Activated T-cell treated with anti-CD3 and anti-CD28 coated beads, Interleukin-2, amount 50 U/mL, for 72 hours (primary cell): ENCODE data around the gene UPK1A. TPM values are rescaled to one million over a fixed set of nuclear protein-coding genes. Genes with fewer than 3 reads are reported as not detected.
"Not testable (repeated sequence)": the region's sequence is repeated elsewhere in the genome, so short reads cannot be mapped to it uniquely, and the experiment has no call there.

Source experiments
- ATAC-seq, 2 donors: fragments of 150-1000 bp; cut with Tn5 transposase; replicated peaks in 1 of 2; 2 replicates each; pipeline ENCODE4 v1.10.0; 2021; ENCODE audit warnings: moderate library complexity in 2 of 2, mild to moderate bottlenecking in 1 of 2
- DNase-seq, 2 donors: peaks; one replicate each; pipeline ENCODE4 v3.0.0; 2021 to 2022; ENCODE audit warnings: mixed read lengths in 1 of 2
- H3K27ac Mint-ChIP-seq: one replicate; pipeline ENCODE4 v1.8.0; 2022; ENCODE audit warnings: mild to moderate bottlenecking, moderate library complexity, mixed read lengths
- H3K27me3 Mint-ChIP-seq: one replicate; pipeline ENCODE4 v1.8.0; 2022; ENCODE audit warnings: low read depth, mixed read lengths
- H3K36me3 Mint-ChIP-seq, 2 donors: one replicate each; pipeline ENCODE4 v1.8.0; 2022; ENCODE audit warnings: mixed read lengths in 2 of 2, mild to moderate bottlenecking in 1 of 2; ENCODE audit not compliant: insufficient read depth in 2 of 2
- H3K4me1 Mint-ChIP-seq: one replicate; pipeline ENCODE4 v1.8.0; 2022; ENCODE audit warnings: low read depth, mixed read lengths
- H3K4me3 Mint-ChIP-seq, 2 donors: one replicate each; pipeline ENCODE4 v1.8.0; 2022; ENCODE audit warnings: mild to moderate bottlenecking in 2 of 2, mixed read lengths in 2 of 2, moderate library complexity in 2 of 2
- H3K9me3 Mint-ChIP-seq, 2 donors: one replicate each; pipeline ENCODE4 v1.8.0; 2022; ENCODE audit warnings: mixed read lengths in 2 of 2
- total RNA-seq, 2 donors: library from RNA; stranded (reverse); gene quantifications; one replicate each; pipeline ENCODE4 v1.2.3, GENCODE V29; 2022

The UPK1A gene
- total RNA-seq, 2 donors from 2014 or later, result 0.86 to 0.93 TPM

DNA sequence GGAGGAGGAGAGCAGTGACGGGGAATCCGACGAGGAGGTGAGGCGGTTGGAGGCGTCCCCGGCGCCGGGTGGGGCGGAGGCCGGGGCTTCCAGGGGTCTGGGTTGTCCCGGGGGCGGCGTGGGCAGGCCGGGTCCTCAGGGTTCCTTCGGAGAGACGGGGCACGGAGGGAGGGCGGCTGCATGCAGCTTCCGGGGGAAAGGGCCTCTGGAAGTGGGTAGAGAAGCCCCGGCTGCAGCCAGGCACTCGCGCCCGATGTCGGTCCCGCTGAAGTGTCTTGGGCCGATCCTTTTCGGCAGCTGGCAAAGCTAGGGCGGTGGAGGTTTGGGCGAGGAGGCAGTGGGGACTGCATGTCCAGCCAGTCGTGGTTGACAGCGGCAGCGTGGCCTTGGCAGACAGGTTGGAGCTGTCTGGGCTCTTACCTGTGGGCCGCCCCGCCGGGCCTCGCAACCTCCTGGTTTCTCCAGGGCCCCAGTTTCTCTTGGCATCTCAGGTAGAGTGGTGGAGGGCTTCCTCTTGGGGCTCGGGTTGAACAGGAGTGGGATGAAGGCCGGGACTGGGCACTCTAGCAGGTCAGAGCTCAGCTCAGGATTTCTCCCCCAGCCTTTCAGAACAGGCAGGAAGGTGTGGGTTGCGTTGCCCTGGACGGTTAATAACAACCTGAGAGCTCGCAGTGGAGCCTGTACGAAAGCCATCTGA, 52.2 kb downstream of the UPK1A start:
- ATAC-seq, result no peak

DNA sequence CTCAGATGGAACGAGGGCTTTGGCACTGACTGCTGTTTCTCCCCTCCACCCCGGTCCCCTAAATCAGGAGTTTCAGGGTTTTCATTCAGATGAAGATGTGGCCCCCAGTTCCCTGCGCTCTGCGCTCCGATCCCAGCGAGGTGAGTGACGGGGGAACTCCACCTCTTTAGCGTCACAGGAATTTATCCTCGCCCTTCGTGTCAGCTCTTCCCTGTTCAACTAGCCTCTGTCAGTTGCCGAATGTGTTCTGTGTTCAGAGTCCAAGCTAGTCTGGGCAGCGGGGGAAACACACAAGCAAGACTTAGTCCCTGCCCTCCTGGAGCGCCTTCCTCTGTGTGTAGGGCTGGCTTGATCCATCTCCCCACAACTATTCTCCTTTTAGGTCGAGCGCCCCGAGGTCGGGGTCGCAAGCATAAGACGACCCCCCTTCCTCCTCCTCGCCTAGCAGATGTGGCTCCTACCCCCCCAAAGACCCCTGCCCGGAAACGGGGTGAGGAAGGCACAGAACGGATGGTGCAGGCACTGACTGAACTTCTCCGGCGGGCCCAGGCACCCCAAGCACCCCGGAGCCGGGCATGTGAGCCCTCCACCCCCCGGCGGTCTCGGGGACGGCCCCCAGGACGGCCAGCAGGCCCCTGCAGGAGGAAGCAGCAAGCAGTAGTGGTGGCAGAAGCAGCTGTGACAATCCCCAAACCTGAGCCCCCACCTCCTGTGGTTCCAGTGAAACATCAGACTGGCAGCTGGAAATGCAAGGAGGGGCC, 53.3 kb downstream of the UPK1A start:
- ATAC-seq (no peak), DNase-seq (no peak)
- Mint-ChIP-seq H3K27ac (peak overlapping the region; percentile 52), H3K27me3 (no peaks in the 10 kb centered on the region), H3K9me3 (no peaks in the 10 kb centered on the region), H3K4me3 (peak overlapping the region; percentile 90 to 91), H3K36me3 (peaks cover 21 to 40% of the 10 kb centered on the region in 2 donors), H3K4me1 (peaks cover 31% of the 10 kb centered on the region)

More for the DNA sequence above, 52.2 kb downstream of the UPK1A start:
- H3K36me3 Mint-ChIP-seq, result peaks cover 25 to 44% of the 10 kb centered on the region in 2 donors
- H3K4me1 Mint-ChIP-seq, result peaks cover 42% of the 10 kb centered on the region
- H3K9me3 Mint-ChIP-seq, result no peaks in the 10 kb centered on the region
- peak overlapping the region; percentile 92 for H3K27ac Mint-ChIP-seq
- H3K27me3 Mint-ChIP-seq, result no peaks in the 10 kb centered on the region
- DNase-seq, result peak; percentile 64 to 70
- H3K4me3 Mint-ChIP-seq, result peak overlapping the region; percentile 90 to 91

DNA sequence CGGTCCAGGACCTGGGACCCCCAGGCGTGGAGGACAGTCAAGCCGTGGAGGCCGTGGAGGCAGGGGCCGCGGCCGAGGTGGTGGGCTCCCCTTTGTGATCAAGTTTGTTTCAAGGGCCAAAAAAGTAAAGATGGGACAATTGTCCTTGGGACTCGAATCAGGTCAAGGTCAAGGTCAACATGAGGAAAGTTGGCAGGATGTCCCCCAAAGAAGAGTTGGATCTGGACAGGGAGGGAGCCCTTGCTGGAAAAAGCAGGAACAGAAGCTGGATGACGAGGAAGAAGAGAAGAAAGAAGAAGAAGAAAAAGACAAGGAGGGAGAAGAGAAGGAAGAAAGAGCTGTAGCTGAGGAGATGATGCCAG, 53.8 kb downstream of the UPK1A start:
- no peak for DNase-seq
- H3K4me3 Mint-ChIP-seq, result peak overlapping the region; percentile 17 to 18
- peaks cover 25% of the 10 kb centered on the region for H3K4me1 Mint-ChIP-seq
- H3K36me3 Mint-ChIP-seq, result peaks cover 19 to 35% of the 10 kb centered on the region in 2 donors
- ATAC-seq, result no peak
- no peaks in the 10 kb centered on the region for H3K9me3 Mint-ChIP-seq
- no peaks in the 10 kb centered on the region for H3K27me3 Mint-ChIP-seq
- peak overlapping the region; percentile 17 for H3K27ac Mint-ChIP-seq

DNA sequence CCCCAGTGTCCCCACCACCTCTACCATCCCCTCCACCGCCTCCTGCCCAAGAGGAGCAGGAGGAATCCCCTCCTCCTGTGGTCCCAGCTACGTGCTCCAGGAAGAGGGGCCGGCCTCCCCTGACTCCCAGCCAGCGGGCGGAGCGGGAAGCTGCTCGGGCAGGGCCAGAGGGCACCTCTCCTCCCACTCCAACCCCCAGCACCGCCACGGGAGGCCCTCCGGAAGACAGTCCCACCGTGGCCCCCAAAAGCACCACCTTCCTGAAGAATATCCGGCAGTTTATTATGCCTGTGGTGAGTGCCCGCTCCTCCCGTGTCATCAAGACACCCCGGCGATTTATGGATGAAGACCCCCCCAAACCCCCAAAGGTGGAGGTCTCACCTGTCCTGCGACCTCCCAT, 54.3 kb downstream of the UPK1A start:
- DNase-seq (no peak), ATAC-seq (no peak)
- Mint-ChIP-seq H3K36me3 (peaks cover 19 to 35% of the 10 kb centered on the region in 2 donors), H3K9me3 (no peaks in the 10 kb centered on the region), H3K27me3 (no peaks in the 10 kb centered on the region), H3K4me1 (peaks cover 25% of the 10 kb centered on the region), H3K4me3 (peak overlapping the region in 1 of 2 donors; percentile 29), H3K27ac (peak overlapping the region; percentile 58)

DNA sequence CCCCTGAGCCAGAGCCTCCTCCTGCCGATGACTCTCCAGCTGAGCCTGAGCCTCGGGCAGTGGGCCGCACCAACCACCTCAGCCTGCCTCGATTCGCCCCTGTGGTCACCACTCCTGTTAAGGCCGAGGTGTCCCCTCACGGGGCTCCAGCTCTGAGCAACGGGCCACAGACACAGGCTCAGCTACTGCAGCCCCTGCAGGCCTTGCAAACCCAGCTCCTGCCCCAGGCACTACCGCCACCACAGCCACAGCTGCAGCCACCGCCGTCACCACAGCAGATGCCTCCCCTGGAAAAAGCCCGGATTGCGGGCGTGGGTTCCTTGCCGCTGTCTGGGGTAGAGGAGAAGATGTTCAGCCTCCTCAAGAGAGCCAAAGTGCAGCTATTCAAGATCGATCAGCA, 55.1 kb downstream of the UPK1A start:
- Mint-ChIP-seq H3K4me3 (peak overlapping the region; percentile 7 to 31), H3K27me3 (no peaks in the 10 kb centered on the region), H3K36me3 (peaks cover 17 to 33% of the 10 kb centered on the region in 2 donors), H3K9me3 (no peaks in the 10 kb centered on the region), H3K4me1 (peaks cover 25% of the 10 kb centered on the region), H3K27ac (peak overlapping the region; percentile 92)
- ATAC-seq, result no peak
- no peak for DNase-seq

DNA sequence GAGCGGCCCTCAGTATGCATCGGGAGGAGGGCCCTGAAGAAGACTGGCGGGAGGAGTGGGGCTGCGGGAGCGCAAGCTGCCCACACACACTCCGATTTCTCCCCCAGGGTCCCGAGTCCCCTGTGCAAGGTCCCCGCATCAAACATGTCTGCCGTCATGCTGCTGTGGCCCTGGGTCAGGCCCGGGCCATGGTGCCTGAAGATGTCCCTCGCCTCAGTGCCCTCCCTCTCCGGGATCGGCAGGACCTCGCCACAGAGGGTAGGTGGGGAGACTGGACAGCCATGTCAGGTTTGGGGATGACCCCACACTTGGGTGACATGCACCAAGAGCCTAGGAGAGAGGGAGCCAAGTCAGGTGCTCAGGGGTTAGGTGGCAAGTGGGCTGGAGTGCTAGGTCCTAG, 56.1 kb downstream of the UPK1A start:
- H3K4me3 Mint-ChIP-seq, result no peak overlapping the region
- peaks cover 15 to 29% of the 10 kb centered on the region in 2 donors for H3K36me3 Mint-ChIP-seq
- no peak overlapping the region for H3K27ac Mint-ChIP-seq
- ATAC-seq, result no peak
- DNase-seq, result no peak
- no peaks in the 10 kb centered on the region for H3K9me3 Mint-ChIP-seq
- peaks cover 25% of the 10 kb centered on the region for H3K4me1 Mint-ChIP-seq
- H3K27me3 Mint-ChIP-seq, result no peaks in the 10 kb centered on the region

DNA sequence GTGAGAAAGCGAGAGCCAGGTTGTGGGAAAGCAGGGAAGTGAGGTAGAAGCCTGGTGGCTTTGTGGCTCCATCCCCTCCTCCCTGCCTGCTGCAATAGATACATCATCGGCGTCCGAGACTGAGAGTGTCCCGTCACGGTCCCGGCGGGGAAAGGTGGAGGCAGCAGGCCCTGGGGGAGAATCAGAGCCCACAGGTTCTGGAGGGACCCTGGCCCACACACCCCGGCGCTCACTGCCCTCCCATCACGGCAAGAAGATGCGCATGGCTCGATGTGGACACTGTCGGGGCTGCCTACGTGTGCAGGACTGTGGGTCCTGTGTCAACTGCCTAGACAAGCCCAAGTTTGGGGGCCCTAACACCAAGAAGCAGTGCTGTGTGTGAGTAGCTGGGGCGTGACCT, 56.6 kb downstream of the UPK1A start:
- H3K36me3 Mint-ChIP-seq, result peaks cover 15 to 29% of the 10 kb centered on the region in 2 donors
- H3K27ac Mint-ChIP-seq, result peak overlapping the region; percentile 57
- H3K27me3 Mint-ChIP-seq, result no peaks in the 10 kb centered on the region
- no peak for ATAC-seq
- H3K9me3 Mint-ChIP-seq, result no peaks in the 10 kb centered on the region
- no peak overlapping the region for H3K4me3 Mint-ChIP-seq
- H3K4me1 Mint-ChIP-seq, result peaks cover 25% of the 10 kb centered on the region
- DNase-seq, result no peak

DNA sequence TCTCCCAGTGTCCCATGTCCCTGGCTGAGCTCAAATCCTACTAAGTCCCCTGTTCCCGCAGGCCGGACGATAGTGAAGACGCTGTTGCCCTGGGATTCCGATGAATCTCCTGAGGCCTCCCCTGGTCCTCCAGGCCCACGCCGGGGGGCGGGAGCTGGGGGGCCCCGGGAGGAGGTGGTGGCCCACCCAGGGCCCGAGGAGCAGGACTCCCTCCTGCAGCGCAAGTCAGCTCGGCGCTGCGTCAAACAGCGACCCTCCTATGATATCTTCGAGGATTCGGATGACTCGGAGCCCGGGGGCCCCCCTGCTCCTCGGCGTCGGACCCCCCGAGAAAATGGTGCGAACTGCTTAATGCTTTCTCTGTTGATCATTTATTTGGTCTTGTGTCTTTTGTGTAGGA, 57.4 kb downstream of the UPK1A start:
- Mint-ChIP-seq H3K4me1 (peaks cover 25% of the 10 kb centered on the region), H3K36me3 (peaks cover 18 to 35% of the 10 kb centered on the region in 2 donors), H3K4me3 (no peak overlapping the region), H3K27ac (peak overlapping the region; percentile 75), H3K9me3 (no peaks in the 10 kb centered on the region), H3K27me3 (no peaks in the 10 kb centered on the region)
- ATAC-seq (no peak), DNase-seq (no peak)

DNA sequence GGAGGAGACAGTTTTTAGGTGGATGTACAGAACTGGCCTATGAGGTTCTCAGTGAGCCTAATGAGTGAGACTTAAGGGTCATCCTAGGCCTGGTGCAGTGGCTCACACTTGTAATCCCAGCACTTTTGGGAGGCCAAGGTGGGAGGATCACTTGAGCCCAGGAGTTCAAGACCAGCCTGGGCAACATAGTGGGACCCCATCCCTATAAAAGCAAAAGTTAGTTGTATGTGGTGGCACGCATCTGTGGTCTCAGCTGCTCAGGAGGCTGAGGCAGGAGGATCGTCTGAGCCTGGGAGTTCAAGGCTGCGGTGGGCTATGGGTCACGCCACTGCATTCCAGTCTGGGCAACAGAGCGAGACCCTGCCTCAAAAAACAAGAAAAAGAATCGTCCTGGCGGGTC, 57.8 kb downstream of the UPK1A start:
- Mint-ChIP-seq H3K36me3 (peaks cover 17 to 35% of the 10 kb centered on the region in 2 donors), H3K4me1 (peaks cover 24% of the 10 kb centered on the region), H3K27ac (peak overlapping the region; percentile 75)
- not testable (repeated sequence) for ATAC-seq, DNase-seq, H3K9me3 Mint-ChIP-seq, H3K27me3 Mint-ChIP-seq, H3K4me3 Mint-ChIP-seq

DNA sequence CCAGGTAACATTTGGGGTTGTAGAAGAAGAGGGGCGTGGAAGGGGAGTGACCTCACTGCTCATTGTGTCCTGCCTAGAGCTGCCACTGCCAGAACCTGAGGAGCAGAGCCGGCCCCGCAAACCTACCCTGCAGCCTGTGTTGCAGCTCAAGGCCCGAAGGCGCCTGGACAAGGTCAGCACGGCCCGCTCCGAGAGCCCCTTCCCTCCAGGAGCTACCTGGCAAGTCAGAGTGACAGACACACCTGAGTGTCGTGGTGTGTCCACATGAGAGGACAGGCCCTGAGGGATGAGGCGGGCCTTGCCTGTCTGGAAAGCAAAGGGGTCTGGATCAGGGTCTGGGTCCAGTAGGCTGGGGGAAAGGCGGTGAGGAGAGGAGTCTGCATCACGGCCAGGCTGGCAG, 58.2 kb downstream of the UPK1A start:
- Mint-ChIP-seq H3K4me3 (no peak overlapping the region), H3K4me1 (peaks cover 20% of the 10 kb centered on the region), H3K27ac (peak overlapping the region; percentile 75), H3K9me3 (no peaks in the 10 kb centered on the region), H3K36me3 (peaks cover 15 to 35% of the 10 kb centered on the region in 2 donors), H3K27me3 (no peaks in the 10 kb centered on the region)
- ATAC-seq, result no peak
- no peak for DNase-seq

DNA sequence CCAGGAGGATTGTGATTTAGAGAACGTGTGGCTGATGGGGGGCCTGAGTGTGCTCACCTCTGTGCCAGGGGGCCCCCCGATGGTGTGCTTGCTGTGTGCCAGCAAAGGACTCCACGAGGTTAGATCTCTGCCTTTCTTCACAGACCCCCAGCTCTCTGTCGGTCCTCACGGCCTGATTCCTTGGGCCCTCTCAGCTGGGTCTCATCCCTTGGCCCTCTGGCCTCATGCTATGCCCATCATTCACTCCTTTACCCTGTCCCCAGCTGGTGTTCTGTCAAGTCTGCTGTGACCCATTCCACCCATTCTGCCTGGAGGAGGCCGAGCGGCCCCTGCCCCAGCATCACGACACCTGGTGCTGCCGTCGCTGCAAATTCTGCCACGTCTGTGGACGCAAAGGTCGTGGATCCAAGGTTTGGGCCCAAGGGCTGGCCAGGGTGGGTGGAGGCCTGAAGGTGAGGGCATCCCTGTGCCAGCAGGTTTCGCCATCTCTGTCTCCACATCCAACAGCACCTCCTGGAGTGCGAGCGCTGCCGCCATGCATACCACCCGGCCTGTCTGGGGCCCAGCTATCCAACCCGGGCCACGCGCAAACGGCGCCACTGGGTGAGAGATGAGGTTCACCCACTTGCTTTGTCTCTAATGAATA, 59.0 kb downstream of the UPK1A start:
- peak overlapping the region; percentile 23 for H3K27ac Mint-ChIP-seq
- H3K4me3 Mint-ChIP-seq, result peak overlapping the region in 1 of 2 donors; percentile 17
- ATAC-seq (no peak), DNase-seq (no peak)
- no peaks in the 10 kb centered on the region for H3K27me3 Mint-ChIP-seq
- H3K36me3 Mint-ChIP-seq, result peaks cover 16 to 35% of the 10 kb centered on the region in 2 donors
- H3K9me3 Mint-ChIP-seq, result no peaks in the 10 kb centered on the region
- peaks cover 14% of the 10 kb centered on the region for H3K4me1 Mint-ChIP-seq

DNA sequence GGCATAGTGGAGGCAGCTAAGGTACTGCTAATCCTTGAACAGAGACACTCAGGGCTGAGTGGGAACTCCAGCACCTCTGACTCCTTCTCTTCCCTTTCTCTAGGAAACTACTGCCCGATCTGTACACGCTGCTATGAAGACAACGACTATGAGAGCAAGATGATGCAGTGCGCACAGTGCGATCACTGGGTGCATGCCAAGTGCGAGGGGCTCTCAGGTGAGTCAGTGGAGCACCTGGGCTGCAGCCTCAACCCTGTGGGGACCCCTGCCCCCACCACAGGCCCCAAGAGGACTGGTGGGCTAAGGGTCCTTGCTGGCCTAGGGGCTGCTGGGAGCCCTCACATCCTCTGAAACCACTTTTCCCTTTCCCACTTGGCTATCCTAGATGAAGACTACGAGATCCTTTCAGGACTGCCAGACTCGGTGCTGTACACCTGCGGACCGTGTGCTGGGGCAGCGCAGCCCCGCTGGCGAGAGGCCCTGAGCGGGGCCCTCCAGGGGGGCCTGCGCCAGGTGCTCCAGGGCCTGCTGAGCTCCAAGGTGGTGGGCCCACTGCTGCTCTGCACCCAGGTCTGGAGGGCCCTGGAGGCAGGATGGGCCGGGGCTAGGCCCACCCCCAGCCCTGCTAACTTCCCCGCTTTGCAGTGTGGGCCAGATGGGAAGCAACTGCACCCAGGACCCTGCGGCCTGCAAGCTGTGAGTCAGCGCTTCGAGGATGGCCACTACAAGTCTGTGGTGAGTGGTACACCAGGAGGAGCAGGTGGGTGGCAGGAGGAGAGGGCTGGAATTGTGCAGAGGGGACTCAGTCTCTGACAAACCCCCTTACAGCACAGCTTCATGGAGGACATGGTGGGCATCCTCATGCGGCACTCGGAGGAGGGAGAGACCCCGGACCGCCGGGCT, 61.0 kb downstream of the UPK1A start:
- ATAC-seq (no peak), DNase-seq (no peak)
- Mint-ChIP-seq H3K4me1 (peaks cover 5% of the 10 kb centered on the region), H3K27me3 (no peaks in the 10 kb centered on the region), H3K4me3 (no peak overlapping the region), H3K36me3 (peaks cover 18 to 26% of the 10 kb centered on the region in 2 donors), H3K27ac (no peak overlapping the region), H3K9me3 (no peaks in the 10 kb centered on the region)
